HG02623 (cell line): ENCODE measurements around the gene SLC35E1.
"Not testable (repeated sequence)": the region's sequence is repeated elsewhere in the genome, so short reads cannot be mapped to it uniquely, and the experiment has no call there.

Experiments
- ATAC-seq: cut with Tn5 transposase; IDR thresholded peaks from one replicate; pipeline ENCODE4 v1.9.1; 2021; ENCODE audit warnings: moderate library complexity; ENCODE audit not compliant: unreplicated experiment

The SLC35E1 gene

DNA sequence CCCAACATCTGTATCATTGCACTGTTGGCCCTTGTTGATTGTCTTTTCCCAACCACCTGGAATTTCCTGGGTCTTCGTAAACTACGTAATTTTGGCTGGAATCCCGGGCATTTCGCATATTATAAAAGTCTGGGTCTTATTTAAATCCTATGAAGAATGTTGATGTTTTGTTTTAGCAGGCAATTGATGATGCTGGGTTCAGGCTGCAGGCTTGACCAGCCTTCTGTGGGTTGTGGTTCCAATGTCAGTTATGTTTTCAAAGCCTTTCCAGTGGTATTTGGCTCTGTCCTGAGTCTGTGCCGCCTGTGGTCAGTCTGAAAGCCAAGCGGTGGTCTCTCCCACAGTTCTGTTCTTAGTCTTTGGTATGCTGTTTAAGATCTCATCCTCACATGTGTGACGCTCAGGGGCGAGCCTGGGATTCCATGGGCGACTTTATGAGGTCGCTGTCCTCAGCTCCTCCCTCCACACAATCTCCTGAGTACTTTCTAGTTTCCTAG is 12.4 kb downstream of the SLC35E1 start:
- no peak for ATAC-seq

DNA sequence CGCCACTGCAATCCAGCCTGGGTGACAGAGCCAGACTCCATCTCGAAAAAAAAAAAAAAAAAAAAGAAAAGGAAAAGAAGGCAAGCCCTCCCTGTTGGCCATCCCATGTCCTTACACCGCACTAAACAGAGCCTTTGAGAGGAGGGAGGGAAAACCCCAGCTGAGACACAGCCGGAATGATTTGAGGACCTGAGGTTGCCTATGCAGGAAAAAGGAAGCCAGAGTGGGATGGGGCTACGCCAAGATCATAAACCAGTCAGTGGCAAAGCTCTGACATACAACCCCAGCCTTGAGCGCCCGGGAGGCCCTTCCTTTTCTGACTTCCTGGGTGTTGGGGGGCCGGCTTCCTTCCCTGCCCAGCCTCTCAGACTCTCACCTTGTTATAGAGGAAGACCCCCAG is 17.4 kb downstream of the SLC35E1 start:
- no peak for ATAC-seq

GRCh38 chr19:16551902-16552301 is 20.3 kb downstream of the SLC35E1 start:
- not testable (repeated sequence) for ATAC-seq

GRCh38 chr19:16548956-16549355 is 23.3 kb downstream of the SLC35E1 start:
- no peak for ATAC-seq

GRCh38 chr19:16544473-16545231 is 27.6 kb downstream of the SLC35E1 start:
- ATAC-seq: no peak

- ATAC-seq: not testable (repeated sequence)
Measured at GRCh38 chr19:16543734-16544133, 28.5 kb downstream of the SLC35E1 start.

DNA sequence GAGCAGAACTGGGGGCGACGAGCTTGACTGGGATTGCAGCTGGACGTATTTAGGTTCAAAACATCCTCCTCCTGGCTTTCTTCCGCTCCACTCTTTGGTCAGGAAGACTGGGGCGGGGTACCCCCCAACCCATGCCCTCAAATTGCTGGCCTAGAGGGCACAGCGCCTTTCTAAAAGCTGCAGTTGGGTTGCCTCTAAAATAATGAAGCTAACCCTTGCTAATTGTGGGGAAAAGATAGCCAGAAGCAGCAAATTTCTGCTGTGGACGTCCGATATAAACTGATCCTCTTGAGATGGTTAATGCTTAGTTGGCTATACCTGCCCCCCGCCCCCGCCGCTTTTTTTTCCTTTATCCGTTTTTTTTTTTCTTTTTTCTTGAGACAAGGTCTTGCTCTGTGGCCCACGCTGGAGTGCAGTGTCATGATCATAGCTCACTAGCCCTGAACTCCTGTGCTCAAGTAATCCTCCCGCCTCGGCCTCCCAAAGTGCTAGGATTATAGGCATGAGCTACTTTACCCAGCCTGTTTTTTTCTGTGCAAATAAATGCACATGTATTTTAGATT is 29.2 kb downstream of the SLC35E1 start:
- no peak for ATAC-seq

GRCh38 chr19:16542045-16542909 is 29.9 kb downstream of the SLC35E1 start, which contains the start of gene CHERP:
Gene CHERP, minus strand, starts transcription at chr19:16542437. Its CDS starts 59 bp downstream, at chr19:16542378.
- ATAC-seq: peak; percentile 76

DNA sequence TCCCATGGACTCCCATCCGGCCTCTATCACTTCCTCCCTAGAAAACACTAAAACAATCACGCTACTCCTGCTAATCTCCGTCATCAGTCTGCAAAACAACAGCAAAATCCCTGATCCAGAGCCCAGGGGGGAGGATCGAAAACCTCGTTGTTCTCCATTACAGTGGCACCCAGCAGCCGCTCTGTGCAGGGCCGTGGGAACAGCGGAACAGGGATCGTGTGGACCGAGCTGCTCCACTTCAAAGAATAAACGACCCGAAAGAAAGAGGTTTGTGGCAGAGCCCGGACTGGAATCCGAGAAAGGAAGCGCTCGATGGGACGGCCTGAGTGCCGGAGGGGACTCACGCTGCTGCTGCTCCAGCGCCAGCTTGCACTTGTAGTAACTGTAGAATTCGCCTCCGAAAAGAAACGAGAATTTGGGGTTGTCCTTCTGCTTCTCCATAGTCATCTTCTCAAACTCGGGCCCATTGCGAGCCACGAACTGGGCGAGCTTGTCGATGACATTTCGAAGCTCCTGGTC is 30.6 kb downstream of the SLC35E1 start:
- ATAC-seq: no peak

- no peak for ATAC-seq
Measured at GRCh38 chr19:16540948-16541347, 31.3 kb downstream of the SLC35E1 start.

DNA sequence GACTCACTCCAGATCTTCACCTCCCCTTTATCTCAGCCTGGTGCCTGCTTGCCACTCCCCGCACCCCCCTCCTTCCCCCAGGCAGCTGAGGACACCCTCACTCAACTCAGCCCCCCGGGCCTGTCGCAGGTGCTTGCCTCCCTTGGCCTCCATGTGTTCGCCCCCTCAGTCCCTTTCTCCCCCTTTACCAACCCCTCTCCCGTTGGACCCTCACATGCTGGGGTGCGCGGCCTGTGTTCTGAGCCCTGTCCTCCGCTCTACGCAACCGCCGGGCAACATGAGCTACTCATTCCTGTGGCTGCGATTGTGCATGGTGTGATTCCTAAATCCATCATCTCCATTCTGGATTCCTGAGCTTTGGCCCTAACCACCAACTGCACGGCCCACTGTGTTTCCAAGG is 35.1 kb downstream of the SLC35E1 start:
- ATAC-seq: no peak

DNA sequence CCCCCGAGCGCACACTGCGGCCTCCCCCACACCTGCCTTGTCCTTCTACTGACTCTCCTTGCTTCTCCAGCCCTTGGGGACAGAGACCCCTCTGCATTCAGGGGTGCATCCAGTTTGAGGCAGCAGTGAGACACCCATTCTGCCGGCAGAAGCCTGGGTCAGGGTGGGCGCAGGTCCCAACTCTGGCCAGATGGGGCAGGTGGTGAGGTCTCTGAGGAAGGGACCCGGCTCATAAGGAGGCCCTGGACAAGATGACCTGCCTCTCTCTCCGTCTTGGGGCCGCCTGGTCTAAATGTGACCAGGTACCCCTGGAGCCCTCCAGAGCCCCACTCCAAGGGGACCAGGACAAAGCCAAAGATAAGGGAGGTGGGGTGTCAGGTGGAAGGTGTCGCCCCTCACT is 36.1 kb downstream of the SLC35E1 start:
- no peak for ATAC-seq

GRCh38 chr19:16535381-16535780 is 36.8 kb downstream of the SLC35E1 start:
- no peak for ATAC-seq

GRCh38 chr19:16532440-16533234 is 39.6 kb downstream of the SLC35E1 start:
- no peak for ATAC-seq

- no peak for ATAC-seq
Measured at GRCh38 chr19:16531380-16531669, 40.9 kb downstream of the SLC35E1 start.

DNA sequence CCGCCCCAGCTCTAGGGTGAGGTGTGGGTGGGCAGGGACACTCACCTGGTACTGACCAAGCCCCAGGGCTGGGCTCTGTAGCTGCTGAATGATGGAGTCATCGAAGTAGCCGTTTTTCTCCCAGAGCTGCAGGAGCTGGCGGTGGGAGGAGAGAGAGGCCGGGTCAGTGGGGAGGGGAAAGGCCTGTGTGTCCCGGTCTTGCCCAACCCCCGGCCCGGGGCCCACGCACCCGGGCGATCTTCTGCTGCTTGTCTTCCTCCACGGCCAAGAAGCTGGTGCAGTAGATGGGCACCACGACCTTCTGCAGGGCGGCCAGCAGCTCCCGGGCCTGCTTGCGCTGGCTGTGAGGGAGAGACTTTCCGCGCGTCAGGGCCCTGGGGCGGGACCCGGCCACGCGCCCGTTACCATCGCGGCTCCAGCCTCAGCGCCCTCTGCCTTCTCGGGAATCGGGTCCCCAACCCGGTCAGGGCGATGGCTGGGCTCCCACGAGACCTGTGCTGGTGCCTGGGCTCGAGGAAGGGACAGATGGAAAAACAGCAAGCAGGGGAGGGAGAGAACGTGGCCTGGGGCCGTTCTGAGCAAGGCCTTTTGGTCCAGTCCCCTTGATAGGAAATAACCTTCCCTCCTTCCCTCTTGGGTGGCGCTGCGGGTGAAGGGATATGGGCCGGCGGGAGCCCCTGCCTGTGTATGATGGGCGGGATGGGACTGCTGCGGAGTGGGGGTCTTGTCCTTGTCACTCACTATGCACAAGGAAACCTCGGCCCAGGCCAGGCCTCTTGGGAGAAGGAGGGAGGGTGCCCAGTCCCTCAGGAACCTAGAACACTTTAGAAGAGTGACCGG is 41.5 kb downstream of the SLC35E1 start:
- ATAC-seq: no peak

DNA sequence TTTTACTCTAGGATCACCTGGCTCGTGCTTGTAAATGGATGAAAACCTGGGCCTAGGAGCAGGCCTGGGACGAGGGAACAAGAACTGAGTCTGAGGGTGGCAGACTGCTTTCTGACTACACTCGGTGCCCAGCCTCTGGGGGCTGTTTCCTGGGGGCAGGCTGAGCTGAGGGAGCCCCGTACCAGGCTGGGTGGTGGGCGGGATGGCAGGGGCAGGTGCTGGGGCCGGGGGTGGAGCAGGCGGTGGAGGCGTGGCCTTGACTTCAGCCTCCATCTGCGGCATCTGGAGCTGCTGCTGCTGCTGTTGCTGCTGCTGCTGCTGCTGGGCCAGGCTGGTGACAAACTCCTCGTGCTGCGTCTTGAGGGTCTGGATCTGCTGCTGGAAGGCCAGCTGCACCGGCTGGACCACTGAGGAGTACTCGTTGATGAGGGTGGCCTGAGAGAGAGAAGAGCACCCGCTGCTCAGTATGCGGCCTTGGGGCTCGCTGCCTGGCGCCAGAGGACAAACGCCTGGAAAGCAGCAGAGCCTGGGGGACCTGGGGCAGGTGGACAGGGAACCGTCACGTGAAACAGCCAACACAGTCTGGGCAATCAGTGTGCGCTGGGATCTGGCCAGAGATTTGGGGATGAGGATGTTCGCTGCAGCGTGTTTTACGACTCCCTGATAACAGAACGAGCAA is 42.6 kb downstream of the SLC35E1 start:
- ATAC-seq: no peak

GRCh38 chr19:16527971-16528521 is 44.2 kb downstream of the SLC35E1 start:
- ATAC-seq: no peak
